Tibial artery (tissue), 4 donors: ENCODE data around the gene INSL3.

Source experiments
- DNase-seq, 2 donors: peaks; one replicate each; pipeline ENCODE4 v3.0.0-alpha.2; 2019
- H3K27ac ChIP-seq, 2 donors: fragments of 200-600 bp; sonication (generic) in 1 of 2; 1 replicate in 1 of 2; 2 replicates in 1 of 2; pipeline ENCODE4 v1.5.1; 2018 to 2019; ENCODE audit warnings: mild to moderate bottlenecking in 1 of 2
- H3K27me3 ChIP-seq, 2 donors: fragments of 200-600 bp; sonication (generic) in 1 of 2; one replicate each; pipeline versions ENCODE4 v1.5.1 to v1.6.0; 2016 to 2019
- H3K36me3 ChIP-seq, 3 donors: fragments of 200-600 bp; sonication (generic) in 2 of 3; one replicate each; pipeline ENCODE4 v1.5.1; 2016 to 2019; ENCODE audit warnings: mild to moderate bottlenecking in 2 of 3
- H3K4me1 ChIP-seq, 4 donors: fragments of 200-600 bp; sonication (generic) in 2 of 4; 1 replicate in 3 of 4; 2 replicates in 1 of 4; pipeline ENCODE4 v1.5.1; 2016 to 2019
- H3K4me3 ChIP-seq, 2 donors: fragments of 200-600 bp; sonication (generic) in 1 of 2; 1 replicate in 1 of 2; 2 replicates in 1 of 2; pipeline ENCODE4 v1.5.1; 2018 to 2019; ENCODE audit warnings: mild to moderate bottlenecking in 2 of 2
- H3K9me3 ChIP-seq, 3 donors: fragments of 200-600 bp; sonication (generic) in 1 of 3; one replicate each; pipeline ENCODE4 v1.5.1; 2016 to 2019
- intact Hi-C: fragments of 100-400 bp; cut with DNase I; formaldehyde crosslinking; loops from one replicate; pipeline ENCODE4 v1.15.0; 2023; ENCODE audit warnings: low total_unique reads
- TF ChIP-seq, protein P1 (sequence below), 2 experiments: fragments of 200-600 bp in 1 of 2; fragments of 450-650 bp in 1 of 2; IDR thresholded peaks; one replicate each; pipeline ENCODE4 v1.5.1; 2017 to 2019; ENCODE audit warnings: antibody characterized with exemption in 2 of 2, mild to moderate bottlenecking in 1 of 2, moderate library complexity in 1 of 2

INSL3 gene

GRCh38 chr19:17860993-17861360 lies 39.7 kb upstream of the INSL3 start:
- peak overlapping the region; percentile 83 to 87 for H3K27ac ChIP-seq
- peaks cover 34 to 47% (median 47%) of the 10 kb centered on the region in 3 donors for H3K36me3 ChIP-seq
- H3K4me3 ChIP-seq: peak overlapping the region; percentile 77 to 85
- no peaks in the 10 kb centered on the region for H3K27me3 ChIP-seq
- TF ChIP-seq, protein P1, sequence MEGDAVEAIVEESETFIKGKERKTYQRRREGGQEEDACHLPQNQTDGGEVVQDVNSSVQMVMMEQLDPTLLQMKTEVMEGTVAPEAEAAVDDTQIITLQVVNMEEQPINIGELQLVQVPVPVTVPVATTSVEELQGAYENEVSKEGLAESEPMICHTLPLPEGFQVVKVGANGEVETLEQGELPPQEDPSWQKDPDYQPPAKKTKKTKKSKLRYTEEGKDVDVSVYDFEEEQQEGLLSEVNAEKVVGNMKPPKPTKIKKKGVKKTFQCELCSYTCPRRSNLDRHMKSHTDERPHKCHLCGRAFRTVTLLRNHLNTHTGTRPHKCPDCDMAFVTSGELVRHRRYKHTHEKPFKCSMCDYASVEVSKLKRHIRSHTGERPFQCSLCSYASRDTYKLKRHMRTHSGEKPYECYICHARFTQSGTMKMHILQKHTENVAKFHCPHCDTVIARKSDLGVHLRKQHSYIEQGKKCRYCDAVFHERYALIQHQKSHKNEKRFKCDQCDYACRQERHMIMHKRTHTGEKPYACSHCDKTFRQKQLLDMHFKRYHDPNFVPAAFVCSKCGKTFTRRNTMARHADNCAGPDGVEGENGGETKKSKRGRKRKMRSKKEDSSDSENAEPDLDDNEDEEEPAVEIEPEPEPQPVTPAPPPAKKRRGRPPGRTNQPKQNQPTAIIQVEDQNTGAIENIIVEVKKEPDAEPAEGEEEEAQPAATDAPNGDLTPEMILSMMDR (IDR thresholded peaks at IDR 0.05): no peak
- intact Hi-C loops: loop anchor here (5.0 kb wide), 1 partner anchor 136 kb away; no protein-coding TSS in a partner anchor
- no peak for DNase-seq
- no peaks in the 10 kb centered on the region for H3K9me3 ChIP-seq
- peaks cover 5 to 30% (median 18%) of the 10 kb centered on the region in 4 donors for H3K4me1 ChIP-seq

DNA sequence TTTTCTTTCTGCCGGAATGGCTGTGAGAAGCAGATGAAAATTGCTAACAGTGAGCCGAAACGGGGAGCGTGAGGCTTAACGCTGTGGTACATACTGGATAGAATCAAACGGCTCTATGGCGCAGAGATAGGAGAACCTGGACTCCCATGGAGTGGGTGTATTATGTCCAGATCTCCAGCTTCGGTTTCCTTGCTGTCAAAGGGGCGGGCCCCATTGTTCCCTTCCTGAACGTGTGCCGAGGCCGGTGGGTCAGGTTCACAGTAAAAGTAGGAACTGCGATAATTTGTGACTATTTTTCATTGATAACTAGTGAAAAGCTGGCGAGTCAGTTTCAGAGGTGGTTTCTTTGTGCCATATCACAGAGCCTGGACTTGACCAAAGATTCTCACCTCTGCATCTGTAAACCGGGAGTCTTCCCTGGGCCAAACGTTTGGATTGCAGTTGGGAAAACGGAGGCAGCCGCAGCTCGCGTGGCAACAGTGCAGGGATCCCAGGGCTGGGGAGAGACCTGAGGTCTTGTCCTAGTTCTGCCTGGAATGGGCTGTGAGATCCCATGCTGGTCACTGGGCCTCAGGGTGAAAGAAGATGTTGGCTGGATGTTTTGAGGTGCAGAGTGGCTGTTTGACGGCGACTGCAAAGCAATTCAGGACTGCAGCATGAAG lies 39.1 kb upstream of the INSL3 start:
- H3K27me3 ChIP-seq: no peaks in the 10 kb centered on the region
- TF ChIP-seq, protein P1 (IDR thresholded peaks at IDR 0.05): no peak
- DNase-seq: no peak
- peak overlapping the region; percentile 77 to 85 for H3K4me3 ChIP-seq
- peak overlapping the region; percentile 83 to 87 for H3K27ac ChIP-seq
- H3K9me3 ChIP-seq: no peaks in the 10 kb centered on the region
- peaks cover 34 to 42% (median 41%) of the 10 kb centered on the region in 3 donors for H3K36me3 ChIP-seq
- intact Hi-C loops: loop anchor here (5.0 kb wide), 1 partner anchor 137 kb away; no protein-coding TSS in a partner anchor
- H3K4me1 ChIP-seq: peaks cover 5 to 30% (median 18%) of the 10 kb centered on the region in 4 donors

GRCh38 chr19:17859533-17860330 lies 38.4 kb upstream of the INSL3 start, which contains the start of gene RPL18A:
Gene RPL18A (plus strand): TSS chr19:17859910. CDS start chr19:17859957, 47 bp downstream.
- H3K9me3 ChIP-seq: no peaks in the 10 kb centered on the region
- TF ChIP-seq, protein P1 (IDR thresholded peaks at IDR 0.05): peak; percentile 74
- peak within 1 kb of the TSS; percentile 83 to 87 for H3K27ac ChIP-seq
- H3K4me1 ChIP-seq: peaks cover 5 to 30% (median 20%) of the 10 kb centered on the region in 4 donors
- no peaks in the 10 kb centered on the region for H3K27me3 ChIP-seq
- intact Hi-C loops: loop anchor here (5.0 to 10.0 kb wide), 4 partner anchors 73 to 625 kb away; partner anchors contain the start of gene CCDC124
- peak within 1 kb of the TSS; percentile 77 to 85 for H3K4me3 ChIP-seq
- DNase-seq: peak; percentile 99
- peaks cover 34 to 35% (median 34%) of the 10 kb centered on the region in 3 donors for H3K36me3 ChIP-seq

DNA sequence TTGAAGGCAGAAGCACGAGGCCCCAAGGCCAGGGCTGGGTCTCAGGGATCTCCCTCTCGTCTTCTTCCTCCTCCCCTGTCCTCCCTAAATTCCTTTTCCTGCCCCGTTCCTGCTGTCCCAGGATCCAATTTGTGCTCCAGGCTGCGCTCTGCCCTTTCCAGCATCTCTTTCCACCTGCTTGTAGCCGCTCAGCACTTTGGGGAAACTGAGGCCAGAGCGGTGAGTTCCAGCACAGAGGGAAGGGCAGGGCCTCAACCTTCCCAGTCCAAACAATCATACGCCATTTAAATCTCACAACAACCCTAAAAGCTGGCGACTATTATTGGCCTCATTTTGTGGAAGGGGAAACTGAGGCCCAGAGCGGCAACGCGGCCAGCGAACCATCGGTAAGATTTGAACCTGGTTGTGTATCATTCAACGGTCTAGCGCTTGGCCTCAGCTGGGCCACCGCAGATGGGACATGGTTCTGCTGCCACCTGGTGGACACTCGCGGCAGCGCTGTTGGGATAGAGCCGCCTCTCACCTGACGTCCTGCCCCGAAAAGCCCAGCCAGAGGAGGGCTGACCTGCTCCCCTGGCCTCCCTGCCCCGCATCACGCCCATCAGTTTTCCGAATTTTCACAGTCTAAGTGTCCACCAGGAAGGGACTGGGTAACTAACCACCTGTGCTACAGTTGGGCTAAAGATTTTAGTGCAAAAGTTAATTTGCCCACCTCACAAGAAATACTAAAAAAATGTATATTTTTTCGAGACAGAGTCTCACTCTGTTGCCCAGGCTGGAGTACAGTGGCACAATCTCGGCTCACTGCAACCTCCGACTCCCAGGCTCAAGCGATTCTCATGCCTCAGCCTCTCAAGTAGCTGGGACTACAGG lies 34.2 kb upstream of the INSL3 start:
- Histone ChIP-seq H3K9me3 (no peaks in the 10 kb centered on the region), H3K36me3 (no peaks in the 10 kb centered on the region), H3K27ac (no peak overlapping the region), H3K27me3 (peaks cover 0 to 7% of the 10 kb centered on the region in 2 donors), H3K4me1 (peaks cover under 1 to 9% (median 2%) of the 10 kb centered on the region in 4 donors), H3K4me3 (no peak overlapping the region)
- peak; percentile 77 to 85 for DNase-seq
- intact Hi-C loops: loop anchor here (5.0 to 10.0 kb wide), 3 partner anchors 77 to 621 kb away; partner anchors contain the start of gene CCDC124
- TF ChIP-seq, protein P1 (IDR thresholded peaks at IDR 0.05): peak; percentile 91 to 97

DNA sequence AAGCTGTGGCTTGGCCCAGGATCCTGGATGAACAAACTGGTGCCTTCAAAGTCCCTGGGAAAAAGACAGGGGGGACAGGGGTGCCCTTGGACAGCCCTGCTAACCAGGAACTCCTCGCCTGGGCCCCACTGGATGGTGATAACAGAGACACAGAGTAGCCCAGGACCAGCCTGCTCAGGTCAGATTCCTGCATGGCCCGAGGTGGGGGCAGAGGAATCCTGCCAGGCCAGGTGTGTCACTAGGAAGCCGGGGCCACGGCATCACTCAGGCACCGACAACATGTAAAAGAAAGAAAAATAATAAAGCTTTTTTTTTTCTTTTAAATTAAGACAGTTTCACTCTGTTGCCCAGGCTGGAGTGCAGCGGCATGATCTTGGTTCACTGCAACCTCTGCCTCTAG lies 32.7 kb upstream of the INSL3 start:
- no peaks in the 10 kb centered on the region for H3K36me3 ChIP-seq
- intact Hi-C loops: loop anchor here (10.0 kb wide), 2 partner anchors 249 to 619 kb away; no protein-coding TSS in a partner anchor
- peaks cover 0 to 4% (median 0%) of the 10 kb centered on the region in 4 donors for H3K4me1 ChIP-seq
- no peaks in the 10 kb centered on the region for H3K9me3 ChIP-seq
- no peak for DNase-seq
- no peak overlapping the region for H3K27ac ChIP-seq
- peaks cover 0 to 14% of the 10 kb centered on the region in 2 donors for H3K27me3 ChIP-seq
- TF ChIP-seq, protein P1 (IDR thresholded peaks at IDR 0.05): no peak
- H3K4me3 ChIP-seq: no peak overlapping the region
